Right cardiac atrium (tissue), 5 donors: ENCODE measurements around the gene HOXB5. TPM values are rescaled to one million over a fixed set of nuclear protein-coding genes. Genes with fewer than 3 reads are reported as not detected.

ENCODE experiments used
- ATAC-seq, 2 donors: fragments of 200-7000 bp; cut with Tn5 transposase; one replicate each; pipeline versions ENCODE4 v1.8.0 to v1.9.1; 2020; ENCODE audit warnings: moderate library complexity in 2 of 2, mild to moderate bottlenecking in 1 of 2
- DNase-seq, 3 donors: peaks; one replicate each; pipeline ENCODE4 v3.0.0-alpha.2; 2020
- H3K27ac ChIP-seq: one replicate; pipeline ENCODE4 v1.5.1; 2013; ENCODE audit warnings: mild to moderate bottlenecking, low read length, control low read depth, moderate library complexity
- H3K27me3 ChIP-seq: one replicate; pipeline ENCODE4 v1.6.1; 2013; ENCODE audit not compliant: control insufficient read depth, insufficient read depth
- H3K4me1 ChIP-seq: one replicate; pipeline ENCODE4 v1.6.1; 2013; ENCODE audit warnings: low read length; ENCODE audit not compliant: control insufficient read depth, insufficient read depth
- H3K4me3 ChIP-seq: one replicate; pipeline ENCODE4 v1.5.1; 2013; ENCODE audit warnings: low read length, control low read depth
- H3K9me3 ChIP-seq: one replicate; pipeline ENCODE4 v1.6.1; 2013; ENCODE audit warnings: low read length; ENCODE audit not compliant: control insufficient read depth
- WGBS: extraction: QIAGEN DNeasy Blood & Tissue Kit; methylation state at CpG from one replicate; pipeline ENCODE4 v1.1.7; 2013; 5-methylcytosine and 5-hydroxymethylcytosine counted together
- intact Hi-C, 4 donors: fragments of 100-400 bp; cut with DNase I; formaldehyde crosslinking; loops; one replicate each; pipeline versions ENCODE4 v1.11.0 to v1.14.0; 2022 to 2023
- polyA plus RNA-seq: library from polyadenylated mRNA; stranded (reverse); fragments of 200-250 nt; gene quantifications from one replicate; pipeline ENCODE4 v1.2.3, GENCODE V29; 2013
- total RNA-seq, 4 donors: library from RNA; stranded (reverse); fragmentation: NEBNext Ultra II Directional; extraction: Animal tissue kit (Norgen Biotek cat#: 25700); gene quantifications; one replicate each; pipeline ENCODE4 v1.2.1, GENCODE V29; 2021
- donor health status: healthy with polysubstance abuse.
- donor health status: DM: no; HTN: yes; CAD: no.
- donor health status: DM: no; HTN: no; CAD: no.
- donor health status: DM: no; HTN: yes; CAD: no; lungs with severe emphysema.
- donor health status: DM: yes; HTN: yes; CAD: no.

HOXB5 gene
- total and polyA plus RNA-seq, 5 donors: 0.12 to 0.37 (median 0.14) TPM; not detected in 1

DNA sequence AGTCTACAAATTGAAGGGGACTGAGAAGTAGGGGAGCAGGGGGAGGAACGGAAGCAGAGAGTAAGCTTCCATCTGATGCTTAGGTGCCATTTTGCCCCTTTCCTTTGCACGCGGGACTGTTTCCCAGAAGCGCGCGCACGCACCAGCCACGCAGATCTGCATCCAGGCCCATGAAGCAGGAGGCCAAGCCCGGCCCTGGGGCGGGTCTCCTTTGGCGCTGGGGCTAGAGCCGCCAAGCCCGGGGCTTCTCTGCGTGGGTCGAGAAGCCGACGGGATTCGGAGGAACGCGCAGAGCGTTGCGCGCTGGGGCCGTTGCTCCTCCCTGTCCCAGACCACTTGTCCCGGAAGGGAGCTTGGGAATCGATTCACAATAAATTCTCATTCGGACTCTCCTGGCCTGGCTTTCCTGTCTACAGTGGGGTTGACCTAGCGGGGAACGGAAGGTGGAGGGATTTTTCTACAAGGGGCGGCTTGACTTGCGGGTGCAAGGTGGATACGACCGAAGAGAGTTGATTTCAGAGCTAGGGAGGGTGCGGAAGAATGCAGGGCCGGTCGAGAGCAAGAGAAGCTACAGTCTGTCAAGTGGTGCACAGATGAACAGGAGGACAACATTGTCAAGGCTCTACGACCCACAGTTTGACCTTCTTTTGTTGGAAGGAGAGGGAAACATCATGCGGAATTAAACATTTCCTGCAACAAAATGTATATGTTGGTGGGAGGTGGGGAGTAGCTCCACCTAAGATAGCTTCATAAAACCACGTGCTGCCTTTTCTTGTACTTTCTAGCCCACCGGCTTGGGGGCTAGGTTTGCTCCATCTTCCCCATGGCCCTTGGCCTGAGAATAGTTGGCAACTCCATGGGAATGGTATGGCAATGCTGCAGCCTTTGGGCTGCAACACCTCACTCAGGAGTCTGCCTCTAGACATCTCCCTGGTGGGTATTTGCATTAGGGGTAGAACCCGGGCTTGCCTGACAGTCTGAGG is 28.1 kb upstream of the HOXB5 start:
- H3K9me3 ChIP-seq: no peaks in the 10 kb centered on the region
- H3K27me3 ChIP-seq: no peaks in the 10 kb centered on the region
- H3K4me1 ChIP-seq: peaks cover 3% of the 10 kb centered on the region
- intact Hi-C loops: loop anchor here in 1 of 4 donors (10.0 kb wide), 1 partner anchor 477 kb away; no protein-coding TSS in a partner anchor
- no peak overlapping the region for H3K4me3 ChIP-seq
- ATAC-seq: no peak
- 17% methylated on average over 41 of the region's 41 CpGs for WGBS
- H3K27ac ChIP-seq: no peak overlapping the region
- no peak for DNase-seq

DNA sequence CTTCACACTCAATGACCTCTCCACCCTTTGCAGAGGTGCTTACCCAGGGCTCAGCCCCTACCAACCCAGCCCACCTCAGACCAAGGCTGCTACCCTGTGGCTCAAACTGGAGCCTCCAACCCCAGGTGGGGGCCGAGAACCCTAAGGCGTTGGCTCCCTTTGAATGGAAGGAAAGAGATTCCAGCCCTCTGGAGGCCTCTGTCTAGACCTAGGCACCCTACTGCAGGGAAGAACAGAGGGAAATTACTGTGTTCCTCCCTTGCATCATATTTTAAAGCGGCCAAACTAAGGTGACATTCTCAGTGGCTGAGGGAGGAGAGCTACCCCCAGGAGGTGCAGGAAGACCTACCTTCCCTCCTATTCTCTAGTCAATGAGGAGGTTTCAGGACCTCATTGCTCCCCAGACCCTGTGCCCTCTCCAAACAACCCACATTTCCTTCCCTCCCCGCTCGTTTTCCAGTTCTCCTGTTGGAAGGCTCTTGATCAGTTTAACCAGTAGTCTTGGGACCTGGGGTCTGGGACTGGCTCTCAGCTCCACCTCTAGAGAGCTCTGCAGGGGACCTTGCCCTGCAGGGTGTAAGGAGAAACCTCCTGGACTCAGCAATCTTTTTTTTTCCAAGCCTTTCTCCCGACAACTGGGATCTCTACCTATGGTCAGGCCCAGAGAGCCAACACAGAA is 27.0 kb upstream of the HOXB5 start:
- no peaks in the 10 kb centered on the region for H3K9me3 ChIP-seq
- 27% methylated on average over 6 of the region's 6 CpGs for WGBS

DNA sequence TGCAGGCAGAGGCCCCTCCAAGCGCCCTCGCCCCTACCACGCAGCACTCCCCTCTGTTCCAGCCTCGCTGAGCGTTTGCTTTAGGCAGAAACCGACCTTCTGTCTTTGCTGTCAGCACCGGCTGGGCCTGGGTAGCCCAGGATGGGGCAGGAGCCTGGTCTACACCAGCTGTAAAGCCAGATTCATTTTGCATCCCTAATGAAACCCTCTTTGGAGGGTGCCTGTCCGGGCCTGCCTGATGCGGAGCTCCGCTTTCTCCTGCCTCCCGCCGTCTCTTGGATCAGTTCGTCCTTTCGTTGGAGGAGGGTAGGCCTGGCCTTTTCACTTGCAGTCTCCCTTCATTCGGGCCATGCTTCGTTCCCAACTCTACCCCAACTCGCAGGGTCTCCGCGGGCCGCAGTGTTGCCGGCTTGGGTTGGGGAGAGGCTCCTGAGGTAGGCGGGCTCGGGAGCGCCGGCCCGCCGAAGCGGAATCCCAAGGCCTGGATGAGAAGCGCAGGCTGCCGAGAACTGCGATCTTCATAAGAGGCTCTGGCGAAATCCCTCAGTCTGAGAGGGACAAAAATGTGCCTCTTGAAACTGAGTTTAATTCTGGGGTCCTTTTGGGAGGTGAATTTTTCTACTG is 26.4 kb upstream of the HOXB5 start:
- no peaks in the 10 kb centered on the region for H3K9me3 ChIP-seq
- H3K4me3 ChIP-seq: no peak overlapping the region
- H3K4me1 ChIP-seq: peaks cover under 1% of the 10 kb centered on the region
- no peak overlapping the region for H3K27ac ChIP-seq
- ATAC-seq (no peak), DNase-seq (no peak)
- intact Hi-C loops: loop anchor here in 3 of 4 donors (5.0 to 10.0 kb wide), 4 partner anchors 283 to 595 kb away; no protein-coding TSS in a partner anchor
- 20% methylated on average over 32 of the region's 32 CpGs for WGBS
- no peaks in the 10 kb centered on the region for H3K27me3 ChIP-seq

More for the DNA sequence above, 27.0 kb upstream of the HOXB5 start:
- H3K27ac ChIP-seq: no peak overlapping the region
- intact Hi-C loops: loop anchor here in 1 of 4 donors (10.0 kb wide), 1 partner anchor 476 kb away; no protein-coding TSS in a partner anchor
- ATAC-seq: no peak
- peaks cover 3% of the 10 kb centered on the region for H3K4me1 ChIP-seq
- no peaks in the 10 kb centered on the region for H3K27me3 ChIP-seq
- DNase-seq: no peak
- H3K4me3 ChIP-seq: no peak overlapping the region

DNA sequence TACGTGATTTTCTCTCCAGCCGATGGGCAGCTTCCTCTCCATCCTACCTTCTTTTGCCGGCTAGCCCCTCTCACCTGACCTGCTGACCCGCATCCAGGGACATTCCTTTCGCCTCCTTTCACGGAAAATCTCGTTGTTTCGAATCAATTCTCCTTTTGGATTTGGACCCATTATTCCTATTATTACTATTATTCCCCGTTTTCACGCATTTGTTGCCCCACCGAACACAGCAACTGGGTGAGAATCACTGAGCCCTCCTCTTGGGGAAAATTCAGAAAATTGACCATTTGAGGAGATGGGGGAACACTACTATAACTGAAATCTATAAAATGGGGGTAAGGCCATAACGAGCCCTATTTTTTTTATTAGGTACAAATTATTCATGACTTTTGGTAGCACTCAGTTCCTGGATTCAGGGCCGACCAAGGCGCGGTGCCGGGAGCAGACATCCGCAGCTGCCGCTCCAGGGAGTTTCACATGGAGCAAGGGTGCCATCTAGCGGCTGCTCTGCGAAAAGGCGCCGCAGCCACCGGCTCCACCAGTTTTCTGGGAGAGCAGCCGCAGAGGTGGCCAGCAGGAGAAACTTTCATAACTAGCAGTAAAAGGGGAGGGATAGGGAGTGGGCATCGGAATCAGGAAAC is 24.8 kb upstream of the HOXB5 start:
- Histone ChIP-seq H3K4me1 (no peaks in the 10 kb centered on the region), H3K4me3 (no peak overlapping the region), H3K9me3 (no peaks in the 10 kb centered on the region), H3K27ac (no peak overlapping the region), H3K27me3 (no peaks in the 10 kb centered on the region)
- 3% methylated on average over 25 of the region's 25 CpGs for WGBS
- peak; percentile 85 to 94 (median 94) for DNase-seq
- intact Hi-C loops: loop anchor here in 3 of 4 donors (5.0 to 10.0 kb wide), 3 partner anchors 281 to 594 kb away; no protein-coding TSS in a partner anchor
- ATAC-seq: peak; percentile 83 to 91

DNA sequence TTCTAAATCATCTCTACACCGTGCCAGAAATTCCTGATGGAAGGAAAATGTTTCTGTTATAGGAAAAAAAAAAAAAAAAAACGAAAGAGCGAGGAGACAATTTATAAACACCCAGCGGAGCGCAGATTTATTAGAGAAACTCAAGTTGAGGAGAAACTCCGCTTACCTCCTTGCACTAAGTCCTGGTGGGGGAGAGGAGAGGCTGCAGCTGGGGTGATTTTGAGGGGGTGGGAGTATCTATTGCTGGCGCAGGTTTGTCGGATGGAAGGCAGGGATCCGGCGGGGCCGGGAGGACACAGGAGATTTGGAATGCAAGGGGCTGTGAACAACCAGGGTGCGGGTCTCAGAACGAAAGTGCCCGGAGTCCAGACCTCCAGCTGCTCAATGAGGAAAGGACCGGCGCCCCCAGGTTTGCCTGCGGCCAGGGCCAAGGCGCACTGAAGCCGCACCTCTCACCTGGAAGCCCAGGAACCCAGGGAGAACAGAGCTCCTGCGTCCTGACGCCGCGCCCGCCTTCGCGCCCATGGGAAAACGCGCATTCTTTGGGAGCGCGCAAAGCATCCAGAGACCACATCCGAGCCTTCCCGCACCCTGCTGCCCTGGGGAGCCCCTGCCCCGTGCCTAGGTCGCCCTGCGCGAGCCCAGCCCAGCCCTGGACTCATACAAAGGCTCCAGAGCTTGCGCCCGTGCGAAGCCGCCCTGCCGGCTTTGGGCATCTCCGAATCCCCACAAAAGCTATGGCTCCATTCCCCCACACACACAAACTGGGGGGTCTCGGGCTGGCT is 24.1 kb upstream of the HOXB5 start:
- ATAC-seq: no peak
- 6% methylated on average over 43 of the region's 43 CpGs for WGBS
- intact Hi-C loops: loop anchor here in 3 of 4 donors (5.0 to 10.0 kb wide), 3 partner anchors 280 to 593 kb away; no protein-coding TSS in a partner anchor
- Histone ChIP-seq H3K4me3 (no peak overlapping the region), H3K9me3 (no peaks in the 10 kb centered on the region), H3K27me3 (no peaks in the 10 kb centered on the region), H3K27ac (no peak overlapping the region), H3K4me1 (no peaks in the 10 kb centered on the region)
- DNase-seq: no peak

DNA sequence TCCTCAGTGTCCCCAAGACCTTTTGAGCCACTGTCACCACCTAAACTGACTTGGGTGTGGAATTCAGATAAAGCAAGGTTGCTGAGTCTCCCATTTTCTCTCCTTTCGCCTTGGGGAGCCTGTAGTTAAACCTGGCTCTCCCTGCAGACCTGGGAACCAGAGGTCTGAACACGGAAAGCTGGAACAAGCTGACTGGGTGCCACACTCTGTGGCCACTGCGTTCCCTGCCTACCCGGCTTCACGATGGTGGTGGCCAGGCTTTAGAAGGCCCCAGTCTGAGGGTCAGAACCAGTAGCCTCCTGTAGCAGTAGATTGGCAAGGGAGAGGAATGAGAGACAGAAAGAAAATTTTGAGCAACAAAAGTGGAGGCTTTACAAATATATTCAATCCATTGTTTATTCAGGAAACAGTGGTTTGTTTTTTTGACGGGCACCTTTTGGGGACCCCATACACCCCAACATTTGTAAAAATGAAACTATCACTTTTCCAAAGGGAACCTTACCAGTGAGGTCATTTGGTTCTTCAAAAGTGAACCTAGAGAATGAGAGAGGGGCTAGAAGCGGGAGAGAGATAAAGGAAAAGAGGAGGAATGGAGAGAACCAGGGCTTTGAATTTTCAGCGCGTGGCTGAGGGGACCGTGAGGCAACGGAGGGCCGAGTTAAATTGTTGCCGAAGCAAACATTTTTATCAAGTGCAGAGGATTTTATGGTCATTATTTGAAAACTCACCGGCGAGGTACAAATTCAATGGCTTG is 23.3 kb upstream of the HOXB5 start:
- DNase-seq: no peak
- Histone ChIP-seq H3K27me3 (no peaks in the 10 kb centered on the region), H3K4me1 (no peaks in the 10 kb centered on the region), H3K27ac (no peak overlapping the region), H3K9me3 (no peaks in the 10 kb centered on the region), H3K4me3 (no peak overlapping the region)
- intact Hi-C loops: loop anchor here in 3 of 4 donors (5.0 to 10.0 kb wide), 3 partner anchors 280 to 592 kb away; no protein-coding TSS in a partner anchor
- no peak for ATAC-seq
- 17% methylated on average over 15 of the region's 15 CpGs for WGBS

DNA sequence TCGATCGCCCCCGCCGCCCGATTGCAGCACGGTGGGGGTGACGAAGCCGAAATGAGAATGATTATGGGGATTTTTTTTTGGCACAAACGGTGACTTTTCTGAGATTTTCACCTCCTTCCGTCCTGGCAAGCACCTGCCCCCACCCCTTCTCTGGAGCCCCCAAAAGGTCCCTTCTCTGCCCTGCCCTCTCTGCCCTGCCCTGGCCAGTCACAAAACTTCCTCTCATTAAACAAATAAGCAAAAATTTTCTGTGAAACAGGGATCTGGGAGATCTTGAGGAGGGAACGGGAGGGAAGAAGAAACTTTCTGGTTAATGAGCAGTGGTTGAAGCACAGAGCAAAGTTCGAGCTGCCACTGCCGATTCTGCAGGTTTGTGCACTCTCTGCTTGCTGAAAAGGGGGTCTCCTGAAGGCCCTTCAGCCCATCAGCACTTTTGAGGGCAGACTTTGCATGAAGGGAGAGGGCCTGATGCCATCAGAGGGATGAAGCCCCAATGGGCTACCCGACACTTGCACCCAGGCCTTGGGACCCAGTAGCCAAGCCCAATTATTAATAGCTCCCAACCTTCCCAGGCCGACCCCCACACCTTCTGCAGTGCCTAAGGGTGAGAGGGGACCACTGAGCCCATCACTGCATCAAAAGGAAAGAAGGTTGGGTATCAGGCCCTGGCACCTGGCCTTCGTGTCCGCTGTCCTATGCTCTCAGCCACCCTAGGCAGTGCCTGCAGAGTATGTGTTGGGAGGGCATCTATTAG is 22.6 kb upstream of the HOXB5 start:
- no peaks in the 10 kb centered on the region for H3K4me1 ChIP-seq
- intact Hi-C loops: loop anchor here in 3 of 4 donors (5.0 to 10.0 kb wide), 3 partner anchors 279 to 591 kb away; no protein-coding TSS in a partner anchor
- no peak overlapping the region for H3K27ac ChIP-seq
- DNase-seq: no peak
- H3K27me3 ChIP-seq: no peaks in the 10 kb centered on the region
- 18% methylated on average over 17 of the region's 17 CpGs for WGBS
- ATAC-seq: no peak
- H3K4me3 ChIP-seq: no peak overlapping the region
- H3K9me3 ChIP-seq: no peaks in the 10 kb centered on the region

DNA sequence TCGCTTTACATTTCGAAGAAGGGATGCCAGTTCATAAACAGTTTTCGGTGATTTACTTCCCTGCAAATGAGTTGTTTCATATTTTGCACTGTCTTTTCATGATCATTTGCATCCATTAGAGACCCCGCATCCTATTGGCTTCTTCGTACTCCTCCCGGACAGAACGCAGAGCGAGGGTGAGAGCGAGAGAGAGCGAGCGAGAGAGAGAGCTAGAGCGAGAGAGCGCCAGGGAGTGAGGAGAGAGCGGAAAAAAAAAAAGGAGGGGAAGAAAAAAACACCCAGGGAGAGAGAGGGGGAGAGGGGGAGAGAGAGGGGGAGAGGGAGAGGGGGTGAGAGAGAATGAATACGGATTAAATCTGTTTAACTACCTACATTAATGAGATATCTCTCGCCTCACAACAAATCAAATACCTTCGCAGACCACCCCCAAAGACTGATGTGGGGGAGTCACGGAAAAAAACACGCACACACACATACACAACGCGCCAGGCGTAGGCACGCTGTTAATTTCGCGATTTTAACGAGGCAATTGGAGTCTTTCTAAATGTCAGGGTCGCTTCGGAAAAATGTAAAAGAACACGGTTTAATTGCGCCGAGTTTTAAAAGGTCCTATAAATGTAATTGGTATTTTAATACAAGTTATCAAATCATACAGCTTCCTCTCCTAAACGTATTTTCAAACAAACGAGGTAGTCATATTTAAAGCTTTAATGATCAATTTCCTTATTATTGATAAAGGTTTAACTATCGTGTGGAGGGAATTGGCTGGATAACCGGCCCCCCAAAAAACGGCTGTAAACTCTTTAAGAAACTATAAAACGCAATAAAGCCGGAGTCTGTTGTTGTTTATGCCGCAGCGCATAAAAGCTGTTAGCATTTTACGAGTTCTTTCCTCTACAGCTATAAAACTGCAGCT is 21.7 kb upstream of the HOXB5 start, which contains the start of gene HOXB8:
Gene HOXB8 (minus strand): TSS at position 246 of the 916 bp plus-strand sequence. CDS start 588 bp downstream, outside the sequence.
- Histone ChIP-seq H3K9me3 (no peaks in the 10 kb centered on the region), H3K27me3 (no peaks in the 10 kb centered on the region), H3K27ac (no peak within 1 kb of the TSS), H3K4me3 (no peak within 1 kb of the TSS), H3K4me1 (no peaks in the 10 kb centered on the region)
- intact Hi-C loops: loop anchor here in 3 of 4 donors (5.0 to 10.0 kb wide), 3 partner anchors 278 to 591 kb away; no protein-coding TSS in a partner anchor
- 10% methylated on average over 41 of the region's 41 CpGs for WGBS
- DNase-seq: no peak
- ATAC-seq: no peak
